K562 (cell line): ENCODE results near the gene CDHR1. TPM values are rescaled to one million over a fixed set of nuclear protein-coding genes. Genes with fewer than 3 reads are reported as not detected.
"Not testable (repeated sequence)": the region's sequence is repeated elsewhere in the genome, so short reads cannot be mapped to it uniquely, and the experiment has no call there.

Experiments used
- ATAC-seq: fragments of 200-7000 bp; cut with Tn5 transposase; 3 replicates; pipeline ENCODE4 v1.9.1; 2020; ENCODE audit warnings: moderate library complexity
- BruUV-seq: library from RNA; stranded (reverse); fragments of 400-500 nt; replicated peaks from 2 replicates; lab custom pipeline; 2021; lab: Mats Ljungman, UMichigan
- CTCF ChIA-PET: fragments of 300-600 bp; formaldehyde crosslinking; extraction: SDS; loops from one replicate; lab custom pipeline; 2021; ENCODE audit warnings: low intra/inter-chr PET ratio; lab: Yijun Ruan, JAX
- POLR2A ChIA-PET: fragments of 300-600, 350-650 bp; sonication (Branson Sonifier 250); formaldehyde crosslinking; extraction: SDS; loops from one replicate; lab custom pipeline; 2021; ENCODE audit warnings: antibody characterized with exemption, inconsistent platforms; lab: Yijun Ruan, JAX
- DNase-seq, 4 experiments: peaks; one replicate each; pipeline versions ENCODE4 v3.0.0 to v3.0.0-alpha.2; 2011 to 2018; ENCODE audit warnings: low spot score in 3 of 4, mixed read lengths in 3 of 4; ENCODE audit errors: extremely low read depth in 1 of 4
- FAIRE-seq: peaks from 2 replicates; lab custom pipeline; 2011; peaks lifted over from hg19 to GRCh38; lab: Jason Lieb, UNC
- H2AFZ ChIP-seq: 2 replicates; pipeline ENCODE4 v1.6.0; 2011; ENCODE audit warnings: low read depth, low read length, control low read depth, inconsistent platforms
- H3K27ac ChIP-seq: fragments of 200-600 bp; 3 replicates; pipeline ENCODE4 v1.8.0; 2011; ENCODE audit warnings: low read depth, mild to moderate bottlenecking, control low read depth, inconsistent platforms, low read length, moderate library complexity, mixed read lengths; ENCODE audit errors: extremely low read depth
- H3K27me3 ChIP-seq, 2 experiments: fragments of 300-600 bp in 1 of 2; 2 replicates in 1 of 2; 3 replicates in 1 of 2; pipeline versions ENCODE4 v1.6.0 to v1.8.0; 2011; ENCODE audit warnings: inconsistent platforms in 2 of 2, low read length in 2 of 2, mild to moderate bottlenecking in 1 of 2, mixed read lengths in 1 of 2, moderate library complexity in 1 of 2; ENCODE audit not compliant: control insufficient read depth in 2 of 2, insufficient read depth in 2 of 2
- H3K36me3 ChIP-seq: fragments of 300-600 bp; 3 replicates; pipeline ENCODE4 v1.8.0; 2011; ENCODE audit warnings: mild to moderate bottlenecking, low read length, inconsistent platforms; ENCODE audit not compliant: control insufficient read depth, insufficient read depth
- H3K4me1 ChIP-seq, 2 experiments: fragments of 200-600 bp in 1 of 2; replicated peaks in 1 of 2; 2 replicates in 1 of 2; 3 replicates in 1 of 2; pipeline versions ENCODE4 v1.5.1 to v1.8.0; 2011; ENCODE audit warnings: inconsistent platforms in 2 of 2, low read length in 2 of 2, mild to moderate bottlenecking in 1 of 2, mixed read lengths in 1 of 2, moderate library complexity in 1 of 2; ENCODE audit not compliant: control insufficient read depth in 2 of 2, insufficient read depth in 2 of 2
- H3K4me2 ChIP-seq: 2 replicates; pipeline ENCODE4 v1.6.1; 2011; ENCODE audit warnings: low read length, control low read depth, inconsistent platforms, mixed read lengths; ENCODE audit not compliant: insufficient read depth
- H3K4me3 ChIP-seq: fragments of 200-600 bp; sonication (generic), shearing (Covaris generic); 2 replicates; pipeline ENCODE4 v1.5.1; 2016; ENCODE audit warnings: control low read depth, inconsistent platforms
- H3K79me2 ChIP-seq: fragments of 200-600 bp; 3 replicates; pipeline ENCODE4 v1.8.0; 2011; ENCODE audit warnings: low read length, inconsistent platforms; ENCODE audit not compliant: control insufficient read depth, insufficient read depth
- H3K9ac ChIP-seq, 2 experiments: 2 replicates each; pipeline versions ENCODE4 v1.6.0 to v1.6.1; 2011; ENCODE audit warnings: low read depth in 2 of 2, low read length in 2 of 2, control low read depth in 1 of 2, inconsistent platforms in 1 of 2, mild to moderate bottlenecking in 1 of 2, mixed read lengths in 1 of 2; ENCODE audit not compliant: insufficient read depth in 1 of 2
- H3K9me1 ChIP-seq: one replicate; pipeline ENCODE4 v1.6.0; 2011; ENCODE audit warnings: inconsistent platforms, mild to moderate bottlenecking, low read length, moderate library complexity; ENCODE audit not compliant: control insufficient read depth, insufficient read depth
- H3K9me3 ChIP-seq: replicated peaks from 2 replicates; pipeline ENCODE4 v1.5.1; 2011; ENCODE audit warnings: low read depth, low read length, inconsistent platforms; ENCODE audit not compliant: control insufficient read depth, insufficient read depth
- H4K20me1 ChIP-seq: replicated peaks from 2 replicates; pipeline ENCODE4 v1.6.1; 2011; ENCODE audit warnings: low read length, inconsistent platforms, mixed read lengths; ENCODE audit not compliant: control insufficient read depth, insufficient read depth
- ESRRA ChIP-seq: fragments of 450-650 bp; IDR thresholded peaks from 2 replicates; pipeline ENCODE4 v1.6.1; 2014; ENCODE audit warnings: low read depth, mild to moderate bottlenecking, moderate library complexity, borderline replicate concordance
- RAD51 ChIP-seq: fragments of 450-650 bp; IDR thresholded peaks from 2 replicates; pipeline ENCODE4 v1.7.1; 2016; ENCODE audit warnings: low read depth, mild to moderate bottlenecking, borderline replicate concordance
- USF1 ChIP-seq: sonication (generic); formaldehyde crosslinking; IDR thresholded peaks from 2 replicates; pipeline ENCODE4 v1.9.0; 2022; ENCODE audit warnings: mild to moderate bottlenecking, missing genetic modification reagents
- USF2 ChIP-seq: sonication (generic); formaldehyde crosslinking; IDR thresholded peaks from 2 replicates; pipeline ENCODE4 v1.5.0; 2020; ENCODE audit warnings: missing genetic modification reagents
- ZNF592 ChIP-seq: fragments of 450-650 bp; IDR thresholded peaks from 2 replicates; pipeline ENCODE4 v1.6.1; 2017; ENCODE audit warnings: antibody characterized with exemption, mild to moderate bottlenecking
- WGBS: fragments of 100-300 bp; shearing (Covaris generic); methylation state at CpG from one replicate; pipeline ENCODE4 v1.1.6; 2016; ENCODE audit warnings: low coverage, mixed read lengths; ENCODE audit not compliant: insufficient coverage; ENCODE audit errors: missing lambda C conversion rate; 5-methylcytosine and 5-hydroxymethylcytosine counted together
- in situ Hi-C: fragments of 300-500 bp; cut with MboI; formaldehyde crosslinking; loops from 4 replicates; pipeline ENCODE4 v1.15.0; 2018; ENCODE audit warnings: inconsistent platforms, mixed read lengths
- intact Hi-C: fragments of 100-400 bp; cut with micrococcal nuclease; formaldehyde crosslinking; loops from 2 replicates; pipeline ENCODE4 v1.14.2; 2022
- polyA plus RNA-seq, 8 experiments: library from polyadenylated mRNA; depleted of rRNA in 4 of 8; stranded (reverse) in 5 of 8; unstranded in 3 of 8; fragments of >200 nt; fragmentation: Nextera tagmentation in 2 of 8; fragmentation: Illumina TruSeq in 1 of 8; extraction: Ambion mirVana in 2 of 8; extraction: Trizol in 1 of 8; gene quantifications; 2 replicates each; pipeline versions ENCODE4 v1.2.1 to v1.2.3, GENCODE V29; 2011 to 2014; ENCODE audit warnings: inconsistent platforms in 1 of 8, missing spikeins in 1 of 8
- total RNA-seq, 7 experiments: library from RNA; depleted of rRNA in 6 of 7; stranded (reverse); fragments of >200 nt in 6 of 7; fragmentation: Illumina TruSeq in 2 of 7; extraction: Trizol in 2 of 7; gene quantifications; 2 replicates each; pipeline versions ENCODE4 v1.2.1 to v1.2.3, GENCODE V29; 2011 to 2021; ENCODE audit warnings: low replicate concordance in 1 of 7

The CDHR1 gene
- total and polyA plus RNA-seq, 9 of the 15 experiments (the other 6 are each of a cell fraction or from before 2014, with no cell fraction given) = 0.03 to 0.99 (median 0.20) TPM

- POLR2A ChIA-PET = interaction anchor here (0.5 to 0.6 kb wide), 2 partner anchors 30 to 48 kb away, joined by 3 to 4 read pairs; no protein-coding TSS in a partner anchor
- H3K9me1 ChIP-seq, H3K4me2 ChIP-seq, H3K36me3 ChIP-seq, H3K4me1 ChIP-seq, CTCF ChIA-PET, DNase-seq, BruUV-seq, intact Hi-C loops, H3K4me3 ChIP-seq, in situ Hi-C loops, H4K20me1 ChIP-seq, H3K27ac ChIP-seq, H3K79me2 ChIP-seq, H3K9me3 ChIP-seq, ATAC-seq, H3K9ac ChIP-seq, FAIRE-seq, H2AFZ ChIP-seq: not testable (repeated sequence)
- 8% methylated on average over 19 of the region's 21 CpGs for WGBS
- peaks cover 17 to 21% of the 10 kb centered on the region in 2 experiments; a peak in 4 of 5 replicates for H3K27me3 ChIP-seq
Measured at GRCh38 chr10:84171700-84172466, 22.5 kb upstream of the CDHR1 start.

- no peak overlapping the region for H3K27ac ChIP-seq
- peaks cover 17 to 20% of the 10 kb centered on the region in 2 experiments; a peak in 4 of 5 replicates for H3K27me3 ChIP-seq
- H3K4me1 ChIP-seq = no peaks in the 10 kb centered on the region; a peak in 1 of 5 replicates
- H3K9me3 ChIP-seq = no peaks in the 10 kb centered on the region
- no peak; the same call in 2 of the 3 replicates for ATAC-seq
- BruUV-seq = no TSS peak
- H3K4me3 ChIP-seq = no peak overlapping the region
- H3K36me3 ChIP-seq = no peaks in the 10 kb centered on the region
- no peaks in the 10 kb centered on the region for H3K9me1 ChIP-seq
- intact Hi-C loops = no loop called here
- WGBS = 2% methylated on average over 9 of the region's 9 CpGs
- no peaks in the 10 kb centered on the region for H3K79me2 ChIP-seq
- POLR2A ChIA-PET = interaction anchor here (0.5 to 1.4 kb wide), 4 partner anchors 16 to 49 kb away, joined by 3 to 6 read pairs (median 4); no protein-coding TSS in a partner anchor
- no peak overlapping the region for H3K4me2 ChIP-seq
- DNase-seq = no peak
- no peak overlapping the region for H2AFZ ChIP-seq
- no peak overlapping the region for H3K9ac ChIP-seq
- in situ Hi-C loops = no loop called here
- CTCF ChIA-PET = no interaction called here
- no peak for FAIRE-seq
- no peaks in the 10 kb centered on the region; the same call in 1 of the 2 replicates for H4K20me1 ChIP-seq
- TF ChIP-seq RAD51 (peak; percentile 22; the same call in 1 of the 2 replicates), USF2 (peak; percentile 50), ZNF592 (no peak), USF1 (CRISPR knock-in tag) (peak; percentile 48), ESRRA (0 out of 2 replicates have a peak, but pooled peaks have one; percentile 46)
Measured at GRCh38 chr10:84172467-84173356, 21.6 kb upstream of the CDHR1 start.
